ENCODE data around the gene C11orf24.

GRCh38 chr11:68213135-68213515 is 58.6 kb downstream of the C11orf24 start, which contains the start of gene KMT5B:
- TF ChIP-seq, protein P1, sequence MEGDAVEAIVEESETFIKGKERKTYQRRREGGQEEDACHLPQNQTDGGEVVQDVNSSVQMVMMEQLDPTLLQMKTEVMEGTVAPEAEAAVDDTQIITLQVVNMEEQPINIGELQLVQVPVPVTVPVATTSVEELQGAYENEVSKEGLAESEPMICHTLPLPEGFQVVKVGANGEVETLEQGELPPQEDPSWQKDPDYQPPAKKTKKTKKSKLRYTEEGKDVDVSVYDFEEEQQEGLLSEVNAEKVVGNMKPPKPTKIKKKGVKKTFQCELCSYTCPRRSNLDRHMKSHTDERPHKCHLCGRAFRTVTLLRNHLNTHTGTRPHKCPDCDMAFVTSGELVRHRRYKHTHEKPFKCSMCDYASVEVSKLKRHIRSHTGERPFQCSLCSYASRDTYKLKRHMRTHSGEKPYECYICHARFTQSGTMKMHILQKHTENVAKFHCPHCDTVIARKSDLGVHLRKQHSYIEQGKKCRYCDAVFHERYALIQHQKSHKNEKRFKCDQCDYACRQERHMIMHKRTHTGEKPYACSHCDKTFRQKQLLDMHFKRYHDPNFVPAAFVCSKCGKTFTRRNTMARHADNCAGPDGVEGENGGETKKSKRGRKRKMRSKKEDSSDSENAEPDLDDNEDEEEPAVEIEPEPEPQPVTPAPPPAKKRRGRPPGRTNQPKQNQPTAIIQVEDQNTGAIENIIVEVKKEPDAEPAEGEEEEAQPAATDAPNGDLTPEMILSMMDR (IDR thresholded peaks at IDR 0.05), result no peak
- no peak for TF ChIP-seq EZH2phosphoT487 (IDR thresholded peaks at IDR 0.05)
- TF ChIP-seq EZH2 (IDR thresholded peaks at IDR 0.05), result no peak

Measured in neural progenitor cell (in vitro differentiated cells).